Mesendoderm (in vitro differentiated cells): ENCODE results near the gene TRPC4AP.

Experiments used
- DNase-seq: peaks from one replicate; pipeline ENCODE4 v3.0.0; 2013
- H2AK5ac ChIP-seq: 2 replicates; pipeline ENCODE4 v1.6.1; 2013; ENCODE audit warnings: low read length, inconsistent platforms
- H2BK120ac ChIP-seq: 2 replicates; pipeline ENCODE4 v1.6.1; 2013; ENCODE audit warnings: low read depth, mild to moderate bottlenecking, low read length, moderate library complexity, mixed read lengths
- H2BK15ac ChIP-seq: replicated peaks from 2 replicates; pipeline ENCODE4 v1.6.1; 2013; ENCODE audit warnings: low read depth, mild to moderate bottlenecking, moderate library complexity
- H2BK5ac ChIP-seq: 2 replicates; pipeline ENCODE4 v1.6.1; 2013; ENCODE audit warnings: low read length, inconsistent platforms
- H3K18ac ChIP-seq: 2 replicates; pipeline ENCODE4 v1.6.1; 2013; ENCODE audit warnings: mild to moderate bottlenecking, low read length, mixed read lengths
- H3K23ac ChIP-seq: one replicate; pipeline ENCODE4 v1.6.1; 2013; ENCODE audit warnings: low read length
- H3K27ac ChIP-seq: 2 replicates; pipeline ENCODE4 v1.5.1; 2013; ENCODE audit warnings: low read depth, mild to moderate bottlenecking, inconsistent platforms, low read length, moderate library complexity
- H3K27me3 ChIP-seq: 2 replicates; pipeline ENCODE4 v1.6.1; 2013; ENCODE audit warnings: low read length, control low read depth, mild to moderate bottlenecking, inconsistent platforms; ENCODE audit not compliant: insufficient read depth, poor library complexity
- H3K36me3 ChIP-seq: 2 replicates; pipeline ENCODE4 v1.6.1; 2013; ENCODE audit warnings: low read length, inconsistent platforms; ENCODE audit not compliant: control insufficient read depth, insufficient read depth
- H3K4ac ChIP-seq: one replicate; pipeline ENCODE4 v1.6.1; 2013; ENCODE audit warnings: low read depth, mild to moderate bottlenecking, low read length, moderate library complexity
- H3K4me1 ChIP-seq: 2 replicates; pipeline ENCODE4 v1.6.1; 2013; ENCODE audit warnings: low read depth, low read length, inconsistent platforms; ENCODE audit not compliant: control insufficient read depth
- H3K4me2 ChIP-seq: 2 replicates; pipeline ENCODE4 v1.6.1; 2013; ENCODE audit warnings: low read length
- H3K4me3 ChIP-seq: 2 replicates; pipeline ENCODE4 v1.5.1; 2013; ENCODE audit warnings: mild to moderate bottlenecking, low read length
- H3K56ac ChIP-seq: one replicate; pipeline ENCODE4 v1.6.1; 2013; ENCODE audit warnings: low read length
- H3K79me1 ChIP-seq: 2 replicates; pipeline ENCODE4 v1.6.1; 2013; ENCODE audit warnings: low read length, inconsistent platforms
- H3K79me2 ChIP-seq: 2 replicates; pipeline ENCODE4 v1.6.1; 2013; ENCODE audit warnings: mild to moderate bottlenecking, low read length; ENCODE audit not compliant: control insufficient read depth, insufficient read depth
- H3K9ac ChIP-seq: 2 replicates; pipeline ENCODE4 v1.6.1; 2013; ENCODE audit warnings: low read length, inconsistent platforms
- H4K5ac ChIP-seq: one replicate; pipeline ENCODE4 v1.6.1; 2013; ENCODE audit warnings: low read length
- H4K8ac ChIP-seq: one replicate; pipeline ENCODE4 v1.6.1; 2013; ENCODE audit warnings: low read depth, mild to moderate bottlenecking, control low read depth, low read length, moderate library complexity
- WGBS: extraction: QIAGEN DNeasy Blood & Tissue Kit; methylation state at CpG from one replicate; pipeline ENCODE4 v1.1.7; 2013; ENCODE audit warnings: low lambda C conversion rate, missing lambda C conversion rate; ENCODE audit not compliant: insufficient coverage; ENCODE audit errors: extremely low coverage; 5-methylcytosine and 5-hydroxymethylcytosine counted together

The TRPC4AP gene

DNA sequence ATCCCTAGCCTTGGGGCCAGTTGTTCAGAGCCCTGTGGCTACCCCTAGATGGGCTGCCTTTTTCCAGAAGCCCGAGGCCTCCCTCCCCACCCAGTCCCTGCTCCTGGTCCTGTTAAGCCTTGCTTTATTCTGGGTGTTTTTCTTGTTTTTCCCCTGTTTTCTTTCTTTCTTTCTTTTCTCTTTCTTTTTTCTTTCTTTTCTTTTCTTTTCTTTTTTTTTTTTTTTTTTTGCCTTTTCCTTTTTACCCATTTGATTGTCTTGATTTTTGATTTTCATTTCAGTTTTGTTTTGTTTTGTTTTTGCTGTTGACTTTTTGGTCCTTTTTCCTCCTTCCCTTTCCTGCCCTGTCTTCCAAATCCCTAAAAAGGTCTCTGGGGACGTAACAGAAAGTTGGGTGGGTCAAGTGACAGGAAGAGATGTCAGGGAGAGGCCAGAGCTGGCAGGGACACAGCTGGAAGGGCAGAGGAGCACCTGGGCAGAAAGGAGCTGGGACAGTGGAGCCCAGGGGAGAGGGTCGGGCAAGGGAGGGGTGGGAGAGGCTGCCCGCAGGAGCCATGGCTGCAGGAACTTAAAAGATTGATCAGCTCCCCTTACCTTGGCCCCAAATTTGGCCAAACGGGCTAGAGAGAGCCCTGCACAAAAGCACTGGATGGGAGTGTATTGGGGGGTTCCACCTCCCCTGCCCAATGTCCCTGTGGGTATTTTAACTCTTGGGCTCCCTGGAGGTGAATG is 109.4 kb downstream of the TRPC4AP start:
- H2BK15ac ChIP-seq, result no peak overlapping the region
- H3K36me3 ChIP-seq, result no peaks in the 10 kb centered on the region
- no peaks in the 10 kb centered on the region for H3K79me2 ChIP-seq
- no peak overlapping the region for H4K5ac ChIP-seq
- H4K8ac ChIP-seq, result no peak overlapping the region
- H2BK120ac ChIP-seq, result no peak overlapping the region
- H3K27ac ChIP-seq, result no peak overlapping the region
- no peaks in the 10 kb centered on the region for H3K4me1 ChIP-seq
- no peak overlapping the region for H3K56ac ChIP-seq
- H3K4me2 ChIP-seq, result no peak overlapping the region
- H2BK5ac ChIP-seq, result no peak overlapping the region
- no CpG with 5 or more reads among the region's 5 CpGs for WGBS
- H3K4ac ChIP-seq, result no peak overlapping the region
- DNase-seq, result no peak
- no peaks in the 10 kb centered on the region for H3K79me1 ChIP-seq
- no peak overlapping the region for H3K9ac ChIP-seq
- no peaks in the 10 kb centered on the region for H3K27me3 ChIP-seq
- H3K23ac ChIP-seq, result no peak overlapping the region
- no peak overlapping the region for H3K4me3 ChIP-seq
- H2AK5ac ChIP-seq, result no peak overlapping the region
- H3K18ac ChIP-seq, result no peak overlapping the region

- Histone ChIP-seq H3K79me2 (no peaks in the 10 kb centered on the region), H3K27me3 (no peaks in the 10 kb centered on the region), H3K4ac (no peak overlapping the region), H3K4me2 (no peak overlapping the region), H2BK15ac (no peak overlapping the region), H3K23ac (no peak overlapping the region), H2BK5ac (no peak overlapping the region), H3K36me3 (no peaks in the 10 kb centered on the region), H2BK120ac (no peak overlapping the region), H3K27ac (no peak overlapping the region), H2AK5ac (no peak overlapping the region), H3K79me1 (no peaks in the 10 kb centered on the region), H4K8ac (no peak overlapping the region), H3K18ac (no peak overlapping the region), H3K4me3 (no peak overlapping the region), H4K5ac (no peak overlapping the region), H3K9ac (no peak overlapping the region), H3K56ac (no peak overlapping the region), H3K4me1 (no peaks in the 10 kb centered on the region)
- DNase-seq, result no peak
- WGBS, result no CpG with 5 or more reads among the region's 21 CpGs
These were observed 110.1 kb downstream of the TRPC4AP start for GRCh38 chr20:34982270-34983088.

DNA sequence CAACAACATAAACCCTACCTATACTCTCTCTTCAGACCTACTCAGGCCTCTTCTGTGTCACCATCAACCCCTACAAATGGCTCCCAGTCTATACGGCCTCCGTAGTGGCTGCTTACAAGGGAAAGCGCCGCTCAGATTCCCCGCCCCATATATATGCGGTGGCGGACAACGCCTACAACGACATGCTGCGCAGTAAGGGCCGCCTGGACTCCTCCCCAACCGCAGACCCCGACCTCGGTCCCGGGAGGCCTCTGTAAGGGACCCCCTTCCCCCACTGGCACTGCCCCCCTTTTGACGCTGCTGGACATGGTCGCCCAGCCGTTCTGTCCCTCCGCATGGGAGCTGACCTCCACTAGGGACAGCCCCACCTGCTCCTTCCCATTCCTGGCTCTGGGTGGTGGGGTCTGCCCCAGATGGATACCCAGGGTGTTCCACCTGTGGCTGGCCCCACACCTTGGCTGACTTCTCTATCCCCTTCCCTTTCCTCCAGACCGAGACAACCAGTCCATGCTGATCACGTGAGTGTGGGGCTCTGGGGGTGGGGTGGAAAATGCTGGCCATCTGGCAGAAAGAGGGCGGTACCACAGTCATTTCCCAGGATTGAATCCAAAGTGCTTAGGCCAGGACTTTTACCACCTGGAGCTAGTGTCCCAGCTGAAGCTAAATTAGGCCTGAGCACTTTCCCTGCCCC is 111.9 kb downstream of the TRPC4AP start:
- Histone ChIP-seq H3K27me3 (no peaks in the 10 kb centered on the region), H3K36me3 (no peaks in the 10 kb centered on the region), H3K18ac (no peak overlapping the region), H3K79me2 (no peaks in the 10 kb centered on the region), H3K4me3 (no peak overlapping the region), H3K4ac (no peak overlapping the region), H2BK5ac (no peak overlapping the region), H2BK120ac (no peak overlapping the region), H3K4me1 (no peaks in the 10 kb centered on the region), H3K23ac (no peak overlapping the region), H3K27ac (no peak overlapping the region), H3K79me1 (no peaks in the 10 kb centered on the region), H3K4me2 (no peak overlapping the region), H2AK5ac (no peak overlapping the region), H3K9ac (no peak overlapping the region), H4K8ac (no peak overlapping the region), H3K56ac (peak overlapping the region; percentile 8), H4K5ac (no peak overlapping the region), H2BK15ac (no peak overlapping the region)
- WGBS, result no CpG with 5 or more reads among the region's 22 CpGs
- peak; percentile 32 for DNase-seq

GRCh38 chr20:34979366-34980153 is 113.0 kb downstream of the TRPC4AP start:
- Histone ChIP-seq H3K79me2 (no peaks in the 10 kb centered on the region), H3K4ac (no peak overlapping the region), H3K27ac (no peak overlapping the region), H3K23ac (no peak overlapping the region), H2BK120ac (no peak overlapping the region), H3K56ac (no peak overlapping the region), H3K4me2 (no peak overlapping the region), H4K5ac (no peak overlapping the region), H2BK5ac (no peak overlapping the region), H4K8ac (no peak overlapping the region), H3K4me3 (no peak overlapping the region), H2BK15ac (no peak overlapping the region), H3K79me1 (no peaks in the 10 kb centered on the region), H2AK5ac (no peak overlapping the region), H3K4me1 (no peaks in the 10 kb centered on the region), H3K27me3 (no peaks in the 10 kb centered on the region), H3K18ac (no peak overlapping the region), H3K9ac (no peak overlapping the region), H3K36me3 (no peaks in the 10 kb centered on the region)
- no CpG with 5 or more reads among the region's 42 CpGs for WGBS
- DNase-seq, result peak; percentile 84

- no peak for DNase-seq
- H2AK5ac ChIP-seq, result no peak overlapping the region
- WGBS, result no CpG with 5 or more reads among the region's 10 CpGs
- H3K23ac ChIP-seq, result no peak overlapping the region
- H3K18ac ChIP-seq, result no peak overlapping the region
- no peaks in the 10 kb centered on the region for H3K36me3 ChIP-seq
- no peak overlapping the region for H4K8ac ChIP-seq
- H3K4me1 ChIP-seq, result no peaks in the 10 kb centered on the region
- no peak overlapping the region for H2BK5ac ChIP-seq
- no peak overlapping the region for H3K27ac ChIP-seq
- H3K4me2 ChIP-seq, result no peak overlapping the region
- no peak overlapping the region for H3K9ac ChIP-seq
- no peak overlapping the region for H3K4ac ChIP-seq
- H3K56ac ChIP-seq, result no peak overlapping the region
- H2BK15ac ChIP-seq, result no peak overlapping the region
- H3K27me3 ChIP-seq, result no peaks in the 10 kb centered on the region
- H3K4me3 ChIP-seq, result no peak overlapping the region
- no peaks in the 10 kb centered on the region for H3K79me1 ChIP-seq
- no peaks in the 10 kb centered on the region for H3K79me2 ChIP-seq
- H2BK120ac ChIP-seq, result no peak overlapping the region
- no peak overlapping the region for H4K5ac ChIP-seq
These were observed 114.4 kb downstream of the TRPC4AP start for GRCh38 chr20:34978092-34978744.
